H9 (cell line): Measurements from ENCODE around the gene SPTBN2. TPM values are rescaled to one million over a fixed set of nuclear protein-coding genes. Genes with fewer than 3 reads are reported as not detected.

ENCODE experiments used
- DNase-seq: peaks from one replicate; pipeline ENCODE4 v3.0.0-alpha.2; 2017
- H2AFZ ChIP-seq: one replicate; pipeline ENCODE4 v1.6.1; 2013; ENCODE audit warnings: mild to moderate bottlenecking, low read length, control low read depth, moderate library complexity
- H2AK5ac ChIP-seq: 2 replicates; pipeline ENCODE4 v1.6.1; 2013; ENCODE audit warnings: low read length, control low read depth, mixed read lengths; ENCODE audit not compliant: insufficient read length
- H2BK120ac ChIP-seq: one replicate; pipeline ENCODE4 v1.6.1; 2013; ENCODE audit warnings: low read depth, mild to moderate bottlenecking, low read length, control low read depth, inconsistent platforms; ENCODE audit not compliant: poor library complexity, severe bottlenecking
- H2BK12ac ChIP-seq: 2 replicates; pipeline ENCODE4 v1.6.1; 2013; ENCODE audit warnings: low read length, control low read depth, mixed read lengths, low read depth; ENCODE audit not compliant: insufficient read length
- H2BK15ac ChIP-seq: 2 replicates; pipeline ENCODE4 v1.6.1; 2013; ENCODE audit warnings: low read depth, low read length, control low read depth
- H2BK20ac ChIP-seq: one replicate; pipeline ENCODE4 v1.6.1; 2013; ENCODE audit warnings: low read depth, mild to moderate bottlenecking, low read length, control low read depth, inconsistent platforms; ENCODE audit not compliant: poor library complexity, severe bottlenecking
- H2BK5ac ChIP-seq: 2 replicates; pipeline ENCODE4 v1.6.1; 2013; ENCODE audit warnings: low read length, control low read depth, mixed read lengths; ENCODE audit not compliant: insufficient read length
- H3K14ac ChIP-seq: 2 replicates; pipeline ENCODE4 v1.6.1; 2013; ENCODE audit warnings: low read length, control low read depth; ENCODE audit not compliant: insufficient read depth
- H3K18ac ChIP-seq: 2 replicates; pipeline ENCODE4 v1.6.1; 2013; ENCODE audit warnings: low read depth, mild to moderate bottlenecking, mixed read lengths, low read length, control low read depth; ENCODE audit not compliant: insufficient read length
- H3K23ac ChIP-seq: 2 replicates; pipeline ENCODE4 v1.6.1; 2013; ENCODE audit warnings: low read length, control low read depth, mixed read lengths, low read depth; ENCODE audit not compliant: insufficient read length
- H3K23me2 ChIP-seq: 2 replicates; pipeline ENCODE4 v1.6.1; 2013; ENCODE audit warnings: low read depth, mild to moderate bottlenecking, mixed read lengths, low read length, control low read depth; ENCODE audit not compliant: insufficient read length, poor library complexity, severe bottlenecking
- H3K27ac ChIP-seq: 2 replicates; pipeline ENCODE4 v1.5.1; 2013; ENCODE audit warnings: low read length, control low read depth, mixed read lengths, low read depth; ENCODE audit not compliant: insufficient read length
- H3K27me3 ChIP-seq: 2 replicates; pipeline ENCODE4 v1.6.1; 2013; ENCODE audit warnings: low read length, control low read depth, inconsistent platforms; ENCODE audit not compliant: insufficient read depth
- H3K4ac ChIP-seq: 2 replicates; pipeline ENCODE4 v1.6.1; 2013; ENCODE audit warnings: low read depth, mild to moderate bottlenecking, control low read depth, inconsistent platforms, low read length, moderate library complexity
- H3K4me1 ChIP-seq: 2 replicates; pipeline ENCODE4 v1.6.1; 2013; ENCODE audit warnings: low read length, control low read depth, inconsistent platforms; ENCODE audit not compliant: insufficient read depth
- H3K4me2 ChIP-seq: 2 replicates; pipeline ENCODE4 v1.6.1; 2013; ENCODE audit warnings: low read length, control low read depth, mixed read lengths; ENCODE audit not compliant: insufficient read length, insufficient read depth
- H3K56ac ChIP-seq: 2 replicates; pipeline ENCODE4 v1.6.1; 2013; ENCODE audit warnings: low read depth, mild to moderate bottlenecking, mixed read lengths, low read length, control low read depth; ENCODE audit not compliant: insufficient read length
- H3K79me1 ChIP-seq: 2 replicates; pipeline ENCODE4 v1.6.1; 2013; ENCODE audit warnings: low read depth, mild to moderate bottlenecking, moderate library complexity, low read length, control low read depth, inconsistent platforms; ENCODE audit not compliant: insufficient read depth, poor library complexity, severe bottlenecking
- H3K79me2 ChIP-seq: 2 replicates; pipeline ENCODE4 v1.6.1; 2013; ENCODE audit warnings: low read length, control low read depth, inconsistent platforms; ENCODE audit not compliant: insufficient read depth
- H3K9ac ChIP-seq: 2 replicates; pipeline ENCODE4 v1.6.1; 2013; ENCODE audit warnings: low read length, control low read depth, mixed read lengths; ENCODE audit not compliant: insufficient read length; ENCODE audit errors: extremely low read depth
- H3K9me3 ChIP-seq: one replicate; pipeline ENCODE4 v1.6.1; 2013; ENCODE audit warnings: low read depth, low read length, inconsistent platforms; ENCODE audit not compliant: control insufficient read depth
- H3T11ph ChIP-seq: one replicate; pipeline ENCODE4 v1.6.1; 2013; ENCODE audit warnings: mild to moderate bottlenecking, low read length, control low read depth, inconsistent platforms
- H4K20me1 ChIP-seq: one replicate; pipeline ENCODE4 v1.6.1; 2013; ENCODE audit not compliant: control insufficient read depth, insufficient read length, insufficient read depth
- H4K5ac ChIP-seq: 2 replicates; pipeline ENCODE4 v1.6.1; 2013; ENCODE audit warnings: low read depth, mild to moderate bottlenecking, mixed read lengths, low read length, control low read depth; ENCODE audit not compliant: insufficient read length
- H4K8ac ChIP-seq: replicated peaks from 2 replicates; pipeline ENCODE4 v1.6.1; 2013; ENCODE audit warnings: low read length, control low read depth, mixed read lengths, low read depth; ENCODE audit not compliant: insufficient read length
- H4K91ac ChIP-seq: 2 replicates; pipeline ENCODE4 v1.6.1; 2013; ENCODE audit warnings: low read depth, mild to moderate bottlenecking, moderate library complexity, mixed read lengths, low read length, control low read depth; ENCODE audit not compliant: insufficient read length
- H3K27ac Mint-ChIP-seq, 3 experiments: 2 replicates in 2 of 3; 3 replicates in 1 of 3; pipeline ENCODE4 v1.8.0; 2020 to 2021; ENCODE audit warnings: mixed read lengths in 3 of 3, mild to moderate bottlenecking in 1 of 3, moderate library complexity in 1 of 3
- H3K27me3 Mint-ChIP-seq: 2 replicates; pipeline ENCODE4 v1.8.0; 2021; ENCODE audit warnings: low read depth, mild to moderate bottlenecking, moderate library complexity, mixed read lengths
- H3K36me3 Mint-ChIP-seq, 3 experiments: 2 replicates in 2 of 3; 3 replicates in 1 of 3; pipeline ENCODE4 v1.8.0; 2020 to 2021; ENCODE audit warnings: low read depth in 3 of 3, mixed read lengths in 3 of 3; ENCODE audit not compliant: insufficient read depth in 1 of 3
- H3K4me1 Mint-ChIP-seq, 2 experiments: 2 replicates each; pipeline ENCODE4 v1.8.0; 2020; ENCODE audit warnings: mixed read lengths in 2 of 2
- H3K4me3 Mint-ChIP-seq, 2 experiments: 2 replicates in 1 of 2; 3 replicates in 1 of 2; pipeline ENCODE4 v1.8.0; 2020 to 2021; ENCODE audit warnings: mild to moderate bottlenecking in 2 of 2, mixed read lengths in 2 of 2, moderate library complexity in 1 of 2
- H3K9me3 Mint-ChIP-seq, 2 experiments: 2 replicates in 1 of 2; 3 replicates in 1 of 2; pipeline ENCODE4 v1.8.0; 2020; ENCODE audit warnings: mild to moderate bottlenecking in 2 of 2, mixed read lengths in 2 of 2, moderate library complexity in 1 of 2
- WGBS: extraction: QIAGEN DNeasy Blood & Tissue Kit; methylation state at CpG from one replicate; pipeline ENCODE4 v1.1.7; 2013; ENCODE audit warnings: missing lambda C conversion rate, low lambda C conversion rate, mixed read lengths; ENCODE audit not compliant: insufficient read length; ENCODE audit errors: extremely low coverage; 5-methylcytosine and 5-hydroxymethylcytosine counted together
- total RNA-seq: library from RNA; stranded (reverse); gene quantifications from 2 replicates; pipeline ENCODE4 v1.2.1, GENCODE V29; 2021
- TF ChIP-seq, protein P1 (sequence below): fragments of 200-600 bp; sonication (generic); conservative IDR thresholded peaks from 3 replicates; pipeline ENCODE4 v1.8.0; 2021; ENCODE audit warnings: antibody characterized with exemption, mild to moderate bottlenecking

Gene SPTBN2
- total RNA-seq, 1 experiment from 2014 or later = 80.4 TPM

DNA sequence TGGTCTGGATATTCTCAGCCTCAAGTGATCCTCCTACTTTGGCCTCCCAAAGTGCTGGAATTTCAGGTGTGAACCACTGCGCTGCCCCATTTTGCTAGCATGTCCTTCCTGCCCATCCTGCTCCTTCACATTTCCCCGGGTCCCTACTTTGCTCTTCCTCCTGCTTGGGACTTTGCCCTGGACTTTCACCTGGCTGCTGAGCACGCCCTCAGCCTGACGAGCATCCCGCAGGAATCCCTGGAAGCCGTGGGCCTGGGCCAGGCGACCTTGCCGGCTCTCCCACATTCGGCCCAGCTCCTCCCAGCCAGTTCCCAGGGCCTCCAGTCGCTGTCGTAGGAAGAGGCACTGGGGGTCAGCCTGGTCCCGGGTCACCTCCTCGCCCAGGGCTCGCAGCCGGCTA, 28.7 kb downstream of the SPTBN2 start:
- Mint-ChIP-seq H3K4me3 (no peak overlapping the region), H3K27me3 (no peaks in the 10 kb centered on the region), H3K36me3 (peaks cover 16 to 79% (median 77%) of the 10 kb centered on the region in 3 experiments; a peak in 6 of 7 replicates), H3K9me3 (no peaks in the 10 kb centered on the region), H3K4me1 (peaks cover 0 to under 1% of the 10 kb centered on the region in 2 experiments; a peak in 1 of 4 replicates), H3K27ac (0 out of 7 replicates have a peak overlapping the region, but pooled peaks of 1 of the 3 experiments have one; percentile 44)
- Histone ChIP-seq H3K14ac (no peak overlapping the region), H2BK20ac (no peak overlapping the region), H4K8ac (no peak overlapping the region), H3K79me2 (no peaks in the 10 kb centered on the region), H4K91ac (no peak overlapping the region), H4K20me1 (no peaks in the 10 kb centered on the region), H2BK15ac (no peak overlapping the region), H3K23me2 (no peaks in the 10 kb centered on the region), H3K4me1 (no peaks in the 10 kb centered on the region), H3K23ac (no peak overlapping the region), H3K4ac (no peak overlapping the region), H2AK5ac (no peak overlapping the region), H3K56ac (no peak overlapping the region), H4K5ac (no peak overlapping the region), H3K18ac (no peak overlapping the region), H2BK120ac (no peak overlapping the region), H3K9ac (no peak overlapping the region), H2BK5ac (no peak overlapping the region), H3K79me1 (no peaks in the 10 kb centered on the region), H3K4me2 (no peak overlapping the region), H2AFZ (no peak overlapping the region), H2BK12ac (no peak overlapping the region), H3K27me3 (no peaks in the 10 kb centered on the region), H3K9me3 (no peaks in the 10 kb centered on the region), H3K27ac (no peak overlapping the region), H3T11ph (no peak overlapping the region)
- no peak for DNase-seq
- TF ChIP-seq, protein P1, sequence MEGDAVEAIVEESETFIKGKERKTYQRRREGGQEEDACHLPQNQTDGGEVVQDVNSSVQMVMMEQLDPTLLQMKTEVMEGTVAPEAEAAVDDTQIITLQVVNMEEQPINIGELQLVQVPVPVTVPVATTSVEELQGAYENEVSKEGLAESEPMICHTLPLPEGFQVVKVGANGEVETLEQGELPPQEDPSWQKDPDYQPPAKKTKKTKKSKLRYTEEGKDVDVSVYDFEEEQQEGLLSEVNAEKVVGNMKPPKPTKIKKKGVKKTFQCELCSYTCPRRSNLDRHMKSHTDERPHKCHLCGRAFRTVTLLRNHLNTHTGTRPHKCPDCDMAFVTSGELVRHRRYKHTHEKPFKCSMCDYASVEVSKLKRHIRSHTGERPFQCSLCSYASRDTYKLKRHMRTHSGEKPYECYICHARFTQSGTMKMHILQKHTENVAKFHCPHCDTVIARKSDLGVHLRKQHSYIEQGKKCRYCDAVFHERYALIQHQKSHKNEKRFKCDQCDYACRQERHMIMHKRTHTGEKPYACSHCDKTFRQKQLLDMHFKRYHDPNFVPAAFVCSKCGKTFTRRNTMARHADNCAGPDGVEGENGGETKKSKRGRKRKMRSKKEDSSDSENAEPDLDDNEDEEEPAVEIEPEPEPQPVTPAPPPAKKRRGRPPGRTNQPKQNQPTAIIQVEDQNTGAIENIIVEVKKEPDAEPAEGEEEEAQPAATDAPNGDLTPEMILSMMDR = no peak
- WGBS = no CpG with 5 or more reads among the region's 15 CpGs
